Upper lobe of left lung (tissue), 6 donors: ENCODE data around the gene POLR3H. TPM values are rescaled to one million over a fixed set of nuclear protein-coding genes. Genes with fewer than 3 reads are reported as not detected.

Source experiments
- ATAC-seq, 2 donors: fragments of 200-7000 bp; cut with Tn5 transposase; one replicate each; pipeline ENCODE4 v1.9.1; 2022; ENCODE audit warnings: mild to moderate bottlenecking in 2 of 2, moderate library complexity in 2 of 2; ENCODE audit not compliant: low FRiP score in 2 of 2
- DNase-seq, 2 donors: peaks; one replicate each; pipeline ENCODE4 v3.0.0-alpha.2; 2019 to 2020
- H3K27ac ChIP-seq, 4 donors: fragments of 200-600 bp; sonication (generic); one replicate each; pipeline ENCODE4 v1.5.1; 2016 to 2019
- H3K27me3 ChIP-seq, 4 donors: fragments of 200-600 bp; sonication (generic); one replicate each; pipeline ENCODE4 v1.5.1; 2017 to 2019
- H3K36me3 ChIP-seq, 4 donors: fragments of 200-600 bp; sonication (generic); one replicate each; pipeline ENCODE4 v1.5.1; 2016 to 2019
- H3K4me1 ChIP-seq, 4 donors: fragments of 200-600 bp; sonication (generic); one replicate each; pipeline ENCODE4 v1.5.1; 2018 to 2019
- H3K4me3 ChIP-seq, 4 donors: fragments of 200-600 bp; sonication (generic); one replicate each; pipeline ENCODE4 v1.5.1; 2017 to 2019; ENCODE audit warnings: mild to moderate bottlenecking in 2 of 4, moderate library complexity in 1 of 4
- H3K9me3 ChIP-seq, 4 donors: fragments of 200-600 bp; sonication (generic); one replicate each; pipeline ENCODE4 v1.5.1; 2018 to 2019
- CTCF ChIP-seq, 6 experiments: fragments of 450-650 bp in 4 of 6; fragments of 200-600 bp in 2 of 6; sonication (generic) in 2 of 6; IDR thresholded peaks; one replicate each; pipeline ENCODE4 v1.5.1; 2016 to 2019; ENCODE audit warnings: antibody characterized with exemption in 6 of 6
- EP300 ChIP-seq, 4 donors: sonication (generic); formaldehyde crosslinking; IDR thresholded peaks; one replicate each; pipeline ENCODE4 v1.5.1; 2017; ENCODE audit warnings: antibody characterized with exemption in 4 of 4, control low read depth in 2 of 4
- POLR2A ChIP-seq, 4 donors: fragments of 450-650 bp; IDR thresholded peaks; one replicate each; pipeline ENCODE4 v1.5.1; 2016 to 2017; ENCODE audit warnings: antibody characterized with exemption in 4 of 4, mild to moderate bottlenecking in 2 of 4
- POLR2AphosphoS5 ChIP-seq, 2 donors: sonication (generic); formaldehyde crosslinking; IDR thresholded peaks; one replicate each; pipeline ENCODE4 v1.5.1; 2017; ENCODE audit warnings: antibody characterized with exemption in 2 of 2
- WGBS, 2 donors: methylation state at CpG; one replicate each; pipeline ENCODE4 v1.1.5; 2017 to 2018; 5-methylcytosine and 5-hydroxymethylcytosine counted together
- total RNA-seq, 6 donors: library from RNA; depleted of rRNA in 4 of 6; stranded (reverse); fragments of >200 nt in 4 of 6; gene quantifications; one replicate each; pipeline versions ENCODE4 v1.1.0 to v1.2.1, GENCODE V29; 2016 to 2021
- donor health status: DM: no; HTN: no; CAD: no; lungs with moderate emphysema.
- donor health status: DM: no; HTN: yes; CAD: no; lungs with severe emphysema.

The POLR3H gene
- total RNA-seq, 6 donors from 2014 or later, result 35.6 to 73.5 (median 53.0) TPM

GRCh38 chr22:41498303-41498835 is 45.9 kb downstream of the POLR3H start:
- DNase-seq (no peak), ATAC-seq (peak in 1 of 2 donors; percentile 26)
- no peaks in the 10 kb centered on the region for H3K9me3 ChIP-seq
- WGBS, 2 donors, result 69 to 90% methylated on average over 6 of the region's 6 CpGs
- H3K36me3 ChIP-seq, result peaks cover 4 to 49% (median 31%) of the 10 kb centered on the region in 4 donors
- no peak overlapping the region for H3K4me3 ChIP-seq
- peaks cover 0 to 8% (median 1%) of the 10 kb centered on the region in 4 donors for H3K4me1 ChIP-seq
- H3K27me3 ChIP-seq, result no peaks in the 10 kb centered on the region
- H3K27ac ChIP-seq, result no peak overlapping the region
- TF ChIP-seq POLR2A (IDR thresholded peaks at IDR 0.05) (no peak), POLR2AphosphoS5 (IDR thresholded peaks at IDR 0.05) (no peak)

GRCh38 chr22:41491374-41492100 is 52.7 kb downstream of the POLR3H start:
- 69 to 72% methylated on average over 5 of the region's 5 CpGs for WGBS, 2 donors
- no peak overlapping the region for H3K4me3 ChIP-seq

GRCh38 chr22:41488596-41489385 is 55.5 kb downstream of the POLR3H start:
- ATAC-seq, result no peak
- Histone ChIP-seq H3K9me3 (no peaks in the 10 kb centered on the region), H3K27me3 (no peaks in the 10 kb centered on the region), H3K36me3 (no peaks in the 10 kb centered on the region), H3K27ac (no peak overlapping the region), H3K4me3 (no peak overlapping the region), H3K4me1 (peaks cover 14 to 46% (median 26%) of the 10 kb centered on the region in 4 donors)
- no peak for DNase-seq
- WGBS, 2 donors, result 84 to 97% methylated on average over 3 of the region's 3 CpGs
- TF ChIP-seq POLR2A (IDR thresholded peaks at IDR 0.05) (no peak), CTCF (IDR thresholded peaks at IDR 0.05) (no peak), EP300 (IDR thresholded peaks at IDR 0.05) (no peak), POLR2AphosphoS5 (IDR thresholded peaks at IDR 0.05) (no peak)

More at GRCh38 chr22:41491374-41492100, 52.7 kb downstream of the POLR3H start:
- Histone ChIP-seq H3K27ac (peak overlapping the region in 2 of 4 donors; percentile 21 to 53), H3K36me3 (peaks cover 0 to 9% (median 0%) of the 10 kb centered on the region in 4 donors), H3K4me1 (peaks cover 14 to 39% (median 23%) of the 10 kb centered on the region in 4 donors), H3K27me3 (no peaks in the 10 kb centered on the region), H3K9me3 (no peaks in the 10 kb centered on the region)
- DNase-seq (no peak), ATAC-seq (no peak)
- TF ChIP-seq POLR2AphosphoS5 (IDR thresholded peaks at IDR 0.05) (no peak), EP300 (IDR thresholded peaks at IDR 0.05) (no peak), POLR2A (IDR thresholded peaks at IDR 0.05) (no peak), CTCF (IDR thresholded peaks at IDR 0.05) (no peak)

GRCh38 chr22:41488076-41488475 is 56.2 kb downstream of the POLR3H start:
- ATAC-seq, result no peak

More at GRCh38 chr22:41488076-41488475, 56.2 kb downstream of the POLR3H start:
- Histone ChIP-seq H3K27me3 (no peaks in the 10 kb centered on the region), H3K4me1 (peaks cover 14 to 46% (median 26%) of the 10 kb centered on the region in 4 donors), H3K9me3 (no peaks in the 10 kb centered on the region), H3K4me3 (no peak overlapping the region), H3K36me3 (no peaks in the 10 kb centered on the region), H3K27ac (no peak overlapping the region)
- 82 to 92% methylated on average over 4 of the region's 4 CpGs for whole genome bisulfite sequencing, 2 donors
- TF ChIP-seq CTCF (IDR thresholded peaks at IDR 0.05) (no peak), EP300 (IDR thresholded peaks at IDR 0.05) (no peak), POLR2AphosphoS5 (IDR thresholded peaks at IDR 0.05) (no peak), POLR2A (IDR thresholded peaks at IDR 0.05) (no peak)
- DNase-seq, result no peak
